Erythroblast (primary cell): ENCODE measurements around the gene PPP6R2.
"Not testable (repeated sequence)": the region's sequence is repeated elsewhere in the genome, so short reads cannot be mapped to it uniquely, and the experiment has no call there.

Experiments
- DNase-seq, 2 experiments: peaks; one replicate each; lab custom pipeline; 2025; lab: John Stamatoyannopoulos, UW
- GATA1 ChIP-seq: IDR thresholded peaks from 2 replicates; pipeline ENCODE4 v1.6.1; 2011; ENCODE audit warnings: low read depth, mild to moderate bottlenecking, control low read depth, low read length, moderate library complexity
- POLR2A ChIP-seq: IDR thresholded peaks from 2 replicates; pipeline ENCODE4 v1.6.1; 2011; ENCODE audit warnings: mild to moderate bottlenecking, low read length

PPP6R2 gene

DNA sequence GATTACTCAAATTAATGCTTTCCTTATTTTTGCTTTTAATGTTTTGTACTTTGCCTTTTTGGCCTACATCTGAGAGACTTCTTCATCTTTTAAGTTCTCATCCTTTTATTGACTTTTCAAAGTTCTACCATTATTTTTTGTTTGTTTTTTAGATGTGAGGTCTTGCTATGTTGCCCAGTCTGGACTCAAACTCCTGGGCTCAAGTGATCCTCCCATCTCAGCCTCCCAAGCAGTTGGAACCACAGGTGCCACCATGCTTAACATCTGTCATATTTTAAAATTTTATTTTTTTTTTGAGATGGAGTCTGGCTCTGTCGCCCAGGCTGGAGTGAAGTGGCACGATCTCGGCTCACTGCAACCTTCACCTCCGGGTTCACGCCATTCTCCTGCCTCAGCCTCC lies 57.8 kb downstream of the PPP6R2 start:
- no peak for TF ChIP-seq POLR2A
- TF ChIP-seq GATA1: no peak
- DNase-seq: no peak

DNA sequence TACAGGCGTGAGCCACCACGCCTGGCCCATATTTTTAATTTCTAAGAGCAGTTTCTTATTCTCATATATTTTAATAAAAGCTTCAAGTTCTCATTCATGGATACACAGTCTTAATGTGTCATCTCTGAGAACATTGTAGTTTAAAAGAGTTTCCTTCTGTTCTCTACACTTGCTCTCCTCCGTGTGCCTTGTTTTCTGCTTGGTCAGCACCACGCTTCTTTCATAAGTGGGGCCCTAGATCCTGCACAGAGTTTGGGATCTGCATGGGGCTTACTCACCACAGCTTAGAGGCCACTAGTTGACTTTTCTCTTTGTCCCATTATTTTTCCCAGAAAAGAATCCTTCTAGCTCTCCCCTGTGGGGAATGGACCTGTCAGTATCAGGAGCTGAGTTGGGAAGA lies 58.8 kb downstream of the PPP6R2 start:
- DNase-seq: no peak
- TF ChIP-seq POLR2A (no peak), GATA1 (no peak)

DNA sequence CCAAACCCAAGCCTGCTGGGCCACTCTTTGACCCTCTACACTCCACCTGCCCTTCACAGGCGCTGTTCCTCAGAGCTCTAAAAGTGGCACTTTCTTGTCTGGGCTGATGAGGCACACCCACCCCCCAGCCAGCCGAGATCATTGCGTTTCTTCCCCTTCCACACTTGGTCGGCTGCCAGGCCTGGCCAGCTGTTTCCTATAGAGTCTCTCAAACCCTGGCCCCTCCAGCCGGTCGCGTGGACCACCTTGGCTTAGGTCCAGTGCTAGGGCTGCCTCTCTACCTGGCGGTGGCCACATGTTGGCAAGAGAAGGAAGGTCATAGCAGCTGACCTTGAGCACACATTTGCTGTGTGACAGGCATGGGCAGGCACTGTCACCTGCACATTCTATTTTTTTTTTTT lies 60.6 kb downstream of the PPP6R2 start:
- TF ChIP-seq GATA1 (no peak), POLR2A (no peak)
- no peak for DNase-seq

DNA sequence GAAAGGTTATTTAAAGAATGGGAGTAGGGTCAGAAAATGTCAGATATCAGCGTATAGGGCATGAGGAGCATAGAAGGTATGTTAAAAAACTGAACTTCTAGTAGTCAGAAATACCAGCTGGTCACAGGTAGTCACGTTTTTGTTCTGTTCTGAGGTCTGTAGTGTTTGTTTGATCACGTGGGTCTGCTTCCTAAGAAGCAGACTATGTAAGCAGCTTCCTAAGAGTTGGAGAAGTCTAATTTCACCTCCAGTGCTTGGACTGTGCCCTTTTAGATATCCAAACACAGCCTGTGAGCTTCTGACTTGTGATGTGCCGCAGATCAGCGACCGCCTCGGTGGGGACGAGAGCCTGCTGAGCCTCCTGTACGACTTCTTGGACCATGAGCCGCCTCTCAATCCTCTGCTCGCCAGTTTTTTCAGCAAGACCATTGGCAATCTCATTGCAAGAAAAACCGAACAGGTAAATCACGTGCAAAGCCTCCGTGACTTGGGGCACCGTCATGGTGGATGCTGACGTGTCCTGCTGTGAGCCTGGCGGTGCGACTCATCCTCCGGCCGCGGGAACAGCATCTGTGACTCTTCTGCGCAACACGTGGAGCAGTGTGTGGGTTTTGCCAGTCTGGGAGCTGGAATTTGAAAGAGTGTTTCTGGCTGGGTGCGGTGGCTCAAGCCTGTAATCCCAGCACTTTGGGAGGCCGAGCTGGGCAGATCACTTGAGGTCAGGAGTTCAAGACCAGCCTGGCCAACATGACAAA lies 63.5 kb downstream of the PPP6R2 start:
- DNase-seq: no peak
- TF ChIP-seq GATA1 (no peak), POLR2A (no peak)

DNA sequence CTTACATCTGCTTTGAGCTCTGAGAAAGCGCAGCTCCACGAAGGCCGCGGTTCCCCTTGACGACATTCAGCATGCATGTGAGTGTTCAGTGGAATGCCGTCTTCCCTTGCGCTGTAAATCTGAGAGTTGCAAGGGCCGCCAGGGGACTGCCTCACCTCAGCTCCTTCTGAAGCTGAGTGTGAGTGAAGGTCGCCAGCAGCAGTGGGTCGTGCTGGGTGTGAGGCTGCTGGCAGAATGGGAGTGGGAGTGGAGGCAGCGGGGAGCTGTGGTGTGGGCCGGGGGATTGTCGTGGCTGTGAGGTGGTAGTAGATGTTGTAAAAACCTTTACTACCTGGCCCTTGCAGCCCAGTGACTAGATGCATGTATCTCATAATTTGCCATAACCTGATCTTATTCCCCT lies 65.2 kb downstream of the PPP6R2 start:
- no peak for DNase-seq
- TF ChIP-seq GATA1 (no peak), POLR2A (no peak)

DNA sequence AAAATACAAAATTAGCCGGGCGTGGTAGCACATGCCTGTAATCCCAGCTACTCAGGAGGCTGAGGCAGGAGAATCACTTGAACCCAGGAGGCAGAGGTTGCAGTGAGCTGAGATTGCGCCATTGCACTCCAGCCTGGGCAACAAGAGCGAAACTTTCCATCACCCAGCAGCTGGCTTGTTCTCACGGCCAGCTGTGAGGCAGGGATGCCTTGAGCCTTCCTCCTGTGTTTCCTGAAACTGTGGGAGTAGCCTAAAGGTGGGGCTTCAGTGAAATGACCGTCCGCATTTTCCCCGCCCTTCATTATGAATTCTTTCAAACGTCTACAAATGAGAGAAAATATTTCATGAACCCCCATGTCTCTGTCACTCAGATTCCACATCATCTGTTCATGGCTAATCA lies 65.8 kb downstream of the PPP6R2 start:
- not testable (repeated sequence) for DNase-seq

DNA sequence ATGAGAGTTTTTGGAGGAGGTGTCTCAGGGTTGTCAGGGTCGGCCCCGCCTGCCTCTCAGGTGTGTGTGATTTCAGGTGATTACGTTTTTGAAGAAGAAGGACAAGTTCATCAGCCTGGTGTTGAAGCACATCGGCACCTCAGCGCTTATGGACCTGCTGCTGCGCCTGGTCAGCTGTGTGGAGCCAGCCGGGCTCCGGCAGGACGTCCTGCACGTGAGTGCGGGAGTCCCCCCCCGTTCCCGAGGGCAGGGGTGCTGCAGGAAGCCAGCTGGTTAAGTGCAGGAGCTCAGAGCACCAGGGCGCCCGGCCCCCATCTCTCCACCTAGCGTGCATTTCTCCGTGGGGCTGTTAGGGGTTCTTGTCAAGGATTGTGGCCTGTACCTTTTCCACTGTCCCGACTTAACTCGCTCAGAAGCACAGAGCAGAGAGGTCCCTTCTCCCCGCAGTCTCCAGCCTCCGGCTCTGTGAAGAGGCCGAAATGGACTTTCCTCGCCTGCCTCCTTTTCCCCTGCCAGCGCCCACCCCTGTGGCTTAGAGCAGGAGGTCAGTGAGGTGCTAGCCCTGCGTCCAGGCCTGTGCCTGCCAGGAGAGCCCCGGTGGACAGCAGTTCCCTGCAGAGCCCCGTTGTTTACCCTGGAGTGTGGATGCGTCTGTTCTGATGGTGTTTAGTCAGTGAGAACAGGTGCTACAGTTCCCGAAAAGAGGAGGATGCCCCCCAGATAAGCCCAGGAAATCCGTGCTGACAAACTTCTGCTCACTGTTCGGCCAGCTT lies 71.5 kb downstream of the PPP6R2 start:
- no peak for DNase-seq
- no peak for TF ChIP-seq GATA1
- no peak for TF ChIP-seq POLR2A

DNA sequence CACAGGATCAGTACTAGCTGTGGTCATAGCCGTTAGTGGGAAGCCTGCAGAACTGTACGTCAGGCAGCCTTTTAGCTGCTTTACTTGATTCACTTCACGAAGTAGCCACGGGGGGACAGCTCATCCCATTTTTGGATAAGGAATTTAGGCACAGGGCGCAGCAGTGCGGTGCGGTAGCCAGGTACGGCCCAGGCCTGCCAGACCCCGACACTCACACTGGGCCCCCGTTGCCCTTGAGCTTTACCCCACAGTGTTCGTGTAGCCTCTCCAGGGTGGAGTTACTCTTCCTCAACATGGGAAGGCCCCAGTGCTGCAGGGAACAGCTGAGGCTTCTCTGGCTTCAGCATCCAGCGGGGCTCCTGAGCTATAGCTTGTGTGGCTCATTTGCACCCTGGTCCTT lies 72.3 kb downstream of the PPP6R2 start:
- TF ChIP-seq GATA1: no peak
- no peak for DNase-seq

DNA sequence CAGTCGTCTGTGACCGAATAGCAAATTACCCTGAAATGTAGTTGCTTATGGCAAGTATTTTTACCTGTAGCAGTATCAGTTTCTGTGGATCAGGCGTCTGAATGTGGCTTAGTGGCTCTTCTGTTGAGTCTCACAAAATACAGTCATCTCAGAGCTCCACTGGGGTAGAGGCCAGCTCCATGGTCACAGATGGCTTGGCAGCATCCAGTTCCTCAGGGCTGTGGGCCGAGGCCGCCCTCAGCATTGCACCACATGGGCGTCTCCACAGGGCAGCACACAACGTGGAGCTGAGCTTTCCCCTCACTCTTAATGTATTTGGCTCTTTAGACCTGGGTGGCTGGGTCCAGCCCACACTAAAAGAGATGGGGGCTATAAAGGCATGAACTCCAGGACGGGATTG lies 73.9 kb downstream of the PPP6R2 start:
- TF ChIP-seq GATA1: no peak
- no peak for DNase-seq

DNA sequence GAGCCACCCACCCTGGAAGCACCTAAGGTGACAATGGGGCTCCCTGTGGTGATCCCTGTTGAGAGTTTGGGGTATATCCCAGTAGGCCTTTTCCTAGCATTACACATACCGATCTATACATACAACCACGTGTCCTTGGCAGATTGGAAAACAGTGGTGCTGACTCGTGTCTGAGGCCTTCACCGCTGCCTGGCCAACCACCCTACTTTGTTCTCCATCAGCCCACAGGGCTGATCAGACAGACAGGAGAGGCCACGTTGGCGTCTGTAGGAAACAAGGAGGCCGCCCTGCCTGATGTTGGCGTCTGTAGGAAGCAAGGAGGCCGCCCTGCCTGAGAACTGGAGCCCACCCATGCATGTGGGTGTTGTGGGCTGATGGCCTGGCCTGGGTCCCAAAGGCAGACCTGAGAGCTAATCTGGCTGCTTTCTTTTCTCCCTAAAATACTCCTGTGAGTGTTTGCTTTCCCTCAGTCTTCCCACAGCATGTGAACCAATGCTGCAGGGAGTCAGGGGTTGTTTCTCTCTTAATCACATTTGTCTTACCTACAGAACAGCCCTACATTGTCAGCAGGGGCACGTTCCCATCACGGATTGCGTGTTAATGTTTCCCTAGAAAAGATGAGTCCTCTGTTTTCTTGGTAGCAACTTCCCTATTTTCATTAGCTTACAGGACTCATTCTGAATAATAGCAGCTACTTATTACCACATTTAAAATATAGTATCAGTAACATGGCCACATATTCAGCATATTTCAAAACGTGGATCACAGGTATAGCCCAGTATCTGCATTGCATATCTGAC lies 74.5 kb downstream of the PPP6R2 start:
- no peak for DNase-seq
- no peak for TF ChIP-seq GATA1
- TF ChIP-seq POLR2A: no peak

DNA sequence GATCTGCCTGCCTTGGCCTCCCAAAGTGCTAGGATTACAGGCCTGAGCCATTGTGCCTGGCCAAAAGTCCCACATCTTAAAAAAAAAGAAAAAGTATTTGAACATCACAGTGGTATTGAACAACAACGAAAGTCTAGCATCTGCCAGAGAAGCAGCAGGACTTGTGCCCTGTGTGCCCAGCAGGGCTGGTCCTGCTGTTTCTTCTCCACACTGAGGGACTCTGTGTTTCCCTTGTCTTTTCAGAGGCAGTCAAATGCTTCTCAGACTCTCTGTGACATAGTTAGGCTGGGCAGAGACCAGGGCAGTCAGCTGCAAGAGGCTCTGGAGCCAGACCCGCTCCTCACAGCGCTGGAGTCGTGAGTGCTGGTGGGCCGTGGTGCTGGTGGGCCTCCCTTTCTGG lies 75.5 kb downstream of the PPP6R2 start:
- no peak for TF ChIP-seq GATA1
- no peak for TF ChIP-seq POLR2A
- no peak for DNase-seq

DNA sequence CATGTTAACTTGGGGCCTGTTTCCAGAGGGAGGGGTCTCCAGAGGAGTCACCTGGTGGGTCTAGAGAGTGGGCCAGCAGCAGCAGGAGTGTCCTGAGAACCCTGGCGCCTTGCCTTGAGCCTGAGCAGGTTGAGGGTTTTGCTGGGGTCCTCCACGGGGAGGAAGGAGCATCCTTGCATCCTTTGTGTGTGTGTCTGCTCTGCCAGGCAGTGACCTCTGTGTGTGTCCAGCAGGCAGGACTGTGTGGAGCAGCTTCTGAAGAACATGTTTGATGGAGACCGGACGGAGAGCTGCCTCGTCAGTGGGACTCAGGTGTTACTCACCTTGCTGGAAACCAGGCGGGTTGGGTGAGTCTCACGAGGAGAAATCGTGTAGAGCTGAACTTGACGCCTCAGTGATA lies 76.0 kb downstream of the PPP6R2 start:
- TF ChIP-seq POLR2A: no peak
- no peak for TF ChIP-seq GATA1
- DNase-seq: no peak

DNA sequence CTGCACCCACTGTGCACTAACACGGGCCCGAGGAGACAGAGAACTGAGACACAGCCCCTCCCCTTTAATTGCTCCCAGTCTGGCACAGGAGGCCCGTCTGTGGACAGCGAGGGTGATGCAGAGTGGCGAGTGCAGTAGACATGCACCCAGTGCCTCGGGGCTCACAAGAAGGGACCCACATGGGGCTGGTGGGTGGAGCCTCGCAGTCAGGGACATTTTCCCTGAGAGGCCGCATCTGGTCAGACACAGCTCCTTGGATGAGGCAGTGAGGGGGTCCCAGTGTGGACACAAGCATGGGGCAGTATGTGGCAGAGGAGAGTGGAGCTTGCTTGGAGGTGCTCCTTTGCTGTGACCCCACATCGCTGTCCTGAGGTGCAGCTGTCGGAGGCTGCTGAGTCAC lies 76.9 kb downstream of the PPP6R2 start:
- no peak for TF ChIP-seq POLR2A
- no peak for TF ChIP-seq GATA1
- DNase-seq: no peak

DNA sequence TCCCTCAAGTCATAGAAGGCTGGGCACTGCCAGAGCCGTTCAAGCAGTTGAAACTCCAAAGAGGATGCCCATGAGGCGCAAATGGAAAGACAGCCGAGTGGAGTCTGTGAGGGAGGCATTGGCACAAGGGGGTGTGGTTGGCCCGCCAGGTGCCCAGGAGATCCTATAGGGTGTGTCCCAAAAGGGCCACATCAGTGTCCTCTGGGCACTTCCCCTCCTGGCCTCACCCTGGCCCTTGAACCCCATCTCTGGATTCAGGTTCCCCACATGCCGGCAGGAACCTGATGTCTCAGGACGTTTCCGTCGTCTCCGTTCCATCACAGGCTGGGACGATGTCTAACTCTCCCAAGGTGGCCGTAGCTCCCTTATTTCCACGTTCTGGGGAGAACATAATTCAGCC lies 77.5 kb downstream of the PPP6R2 start:
- TF ChIP-seq POLR2A: no peak
- no peak for TF ChIP-seq GATA1

DNA sequence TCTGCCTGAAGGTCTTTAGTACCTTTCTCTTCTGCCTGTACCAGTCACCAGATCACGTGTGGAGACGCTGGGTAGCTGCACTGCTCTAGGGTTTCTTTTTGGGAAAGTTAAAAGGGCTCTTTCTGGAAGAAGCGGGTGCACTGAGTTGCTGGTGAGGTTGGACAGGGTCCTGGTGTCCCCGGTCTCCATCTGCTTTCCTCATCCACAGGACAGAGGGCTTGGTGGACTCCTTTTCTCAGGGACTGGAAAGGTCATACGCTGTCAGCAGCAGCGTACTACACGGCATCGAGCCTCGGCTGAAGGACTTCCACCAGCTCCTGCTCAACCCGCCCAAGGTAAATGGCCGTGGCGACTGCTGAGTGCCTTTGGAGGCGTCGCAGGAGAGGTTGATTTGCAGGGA lies 78.9 kb downstream of the PPP6R2 start:
- TF ChIP-seq POLR2A: no peak
- no peak for TF ChIP-seq GATA1
- no peak for DNase-seq

More for the DNA sequence above, 77.5 kb downstream of the PPP6R2 start:
- DNase-seq: no peak
